Epithelial cell of prostate (primary cell): Measurements from ENCODE around the gene HARS1.
A peak's percentile ranks its signal among the peaks of the same experiment; 100 is the strongest.
"Not testable (repeated sequence)": the region's sequence is repeated elsewhere in the genome, so short reads cannot be mapped to it uniquely, and the experiment has no call there.

ENCODE experiments used
- DNase-seq: peaks from one replicate; pipeline ENCODE4 v3.0.0-alpha.2; 2011; ENCODE audit warnings: low read depth, low spot score
- H3K27ac ChIP-seq: fragments of 450-650 bp; 2 replicates; pipeline ENCODE4 v1.5.1; 2017; ENCODE audit warnings: mild to moderate bottlenecking

HARS1 gene

DNA sequence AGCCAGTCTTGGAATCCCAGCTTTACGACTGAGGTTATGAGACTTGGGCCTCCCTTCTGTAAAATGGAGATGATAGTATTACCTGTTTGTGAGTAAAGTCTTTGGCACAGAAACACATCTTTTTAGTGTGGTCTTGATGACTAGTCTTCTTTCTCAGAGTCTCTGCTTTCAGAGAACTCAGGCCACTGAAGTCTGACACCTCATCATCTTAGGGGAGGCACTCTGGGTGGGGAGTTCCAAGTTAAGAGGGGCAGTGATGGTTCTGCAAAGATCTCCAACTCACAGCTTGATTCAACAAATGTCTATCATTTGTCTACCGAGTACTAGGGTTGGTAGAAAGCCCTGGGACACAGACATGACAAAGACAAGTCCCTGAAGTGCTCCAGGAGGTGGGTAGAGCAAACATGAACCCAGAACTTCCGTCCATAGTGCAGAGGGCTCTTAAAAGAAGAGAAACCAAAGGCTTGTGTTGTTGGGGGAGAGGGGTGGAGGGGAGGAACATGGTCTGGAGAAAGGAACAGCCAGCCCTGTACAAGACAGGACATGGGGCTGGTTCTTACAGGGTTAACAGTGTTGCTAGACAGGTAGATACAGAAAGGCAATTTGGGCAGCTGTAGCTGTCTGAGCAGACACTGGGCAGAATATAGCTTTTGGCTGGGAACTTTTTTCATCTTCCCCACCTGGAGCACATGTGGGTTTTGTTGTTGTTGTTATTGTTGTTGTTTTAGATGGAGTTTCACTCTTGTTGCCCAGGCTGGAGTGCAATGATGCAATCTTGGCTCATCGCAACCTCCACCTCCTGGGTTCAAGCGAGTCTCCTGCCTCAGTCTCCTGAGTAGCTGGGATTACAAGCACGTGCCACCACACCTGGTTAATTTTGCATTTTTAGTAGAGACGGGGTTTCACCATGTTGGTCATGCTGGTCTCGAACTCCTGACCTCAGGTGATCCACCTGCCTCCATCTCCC lies 55.6 kb downstream of the HARS1 start:
- no peak for DNase-seq
- H3K27ac ChIP-seq = no peak overlapping the region

- no peak overlapping the region for H3K27ac ChIP-seq
- DNase-seq = no peak
Measured at GRCh38 chr5:140634103-140634502, 57.1 kb downstream of the HARS1 start.

DNA sequence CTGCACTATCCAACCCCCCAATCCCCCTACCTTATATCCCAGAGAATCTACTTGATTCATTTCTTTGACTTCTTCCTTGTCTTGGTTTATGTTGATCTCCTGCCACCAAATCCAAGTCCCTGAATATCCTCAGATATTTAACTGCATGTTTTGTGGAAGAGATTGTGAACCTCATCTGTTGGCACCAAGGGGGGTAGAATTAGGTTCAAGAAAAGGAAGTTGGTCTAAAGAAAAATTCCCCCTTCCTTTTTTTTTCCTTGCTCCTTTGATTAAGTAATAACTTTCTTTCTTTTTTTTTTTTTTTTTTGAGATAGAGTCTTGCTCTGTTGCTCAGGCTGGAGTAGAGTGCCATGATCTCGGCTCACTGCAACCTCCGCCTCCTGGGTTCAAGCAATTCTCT lies 57.7 kb downstream of the HARS1 start:
- no peak overlapping the region for H3K27ac ChIP-seq
- no peak for DNase-seq

GRCh38 chr5:140633021-140633471 lies 58.1 kb downstream of the HARS1 start, which contains the start of gene CD14:
Gene CD14 (minus strand): TSS chr5:140633175. CDS start chr5:140633071, 104 bp downstream.
- H3K27ac ChIP-seq = no peak within 1 kb of the TSS
- DNase-seq = no peak

DNA sequence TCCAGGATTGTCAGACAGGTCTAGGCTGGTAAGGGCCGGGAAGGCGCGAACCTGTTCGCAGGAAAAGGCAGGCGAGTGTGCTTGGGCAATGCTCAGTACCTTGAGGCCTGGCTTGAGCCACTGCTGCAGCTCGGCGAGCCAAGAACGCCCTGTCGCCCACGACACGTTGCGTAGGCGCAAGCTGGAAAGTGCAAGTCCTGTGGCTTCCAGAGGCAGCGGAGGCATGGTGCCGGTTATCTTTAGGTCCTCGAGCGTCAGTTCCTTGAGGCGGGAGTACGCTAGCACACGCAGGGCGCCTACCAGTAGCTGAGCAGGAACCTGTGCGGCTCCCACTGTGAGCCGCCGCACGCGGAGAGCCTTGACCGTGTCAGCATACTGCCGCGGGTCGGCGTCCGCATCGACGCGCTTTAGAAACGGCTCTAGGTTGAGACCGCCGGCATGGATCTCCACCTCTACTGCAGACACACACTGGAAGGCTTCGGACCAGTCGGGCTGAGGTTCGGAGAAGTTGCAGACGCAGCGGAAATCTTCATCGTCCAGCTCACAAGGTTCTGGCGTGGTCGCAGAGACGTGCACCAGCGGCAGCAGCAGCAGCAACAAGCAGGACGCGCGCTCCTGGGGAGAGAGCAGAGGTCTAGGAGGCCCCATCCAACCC lies 58.7 kb downstream of the HARS1 start:
- no peak for DNase-seq
- no peak overlapping the region for H3K27ac ChIP-seq

DNA sequence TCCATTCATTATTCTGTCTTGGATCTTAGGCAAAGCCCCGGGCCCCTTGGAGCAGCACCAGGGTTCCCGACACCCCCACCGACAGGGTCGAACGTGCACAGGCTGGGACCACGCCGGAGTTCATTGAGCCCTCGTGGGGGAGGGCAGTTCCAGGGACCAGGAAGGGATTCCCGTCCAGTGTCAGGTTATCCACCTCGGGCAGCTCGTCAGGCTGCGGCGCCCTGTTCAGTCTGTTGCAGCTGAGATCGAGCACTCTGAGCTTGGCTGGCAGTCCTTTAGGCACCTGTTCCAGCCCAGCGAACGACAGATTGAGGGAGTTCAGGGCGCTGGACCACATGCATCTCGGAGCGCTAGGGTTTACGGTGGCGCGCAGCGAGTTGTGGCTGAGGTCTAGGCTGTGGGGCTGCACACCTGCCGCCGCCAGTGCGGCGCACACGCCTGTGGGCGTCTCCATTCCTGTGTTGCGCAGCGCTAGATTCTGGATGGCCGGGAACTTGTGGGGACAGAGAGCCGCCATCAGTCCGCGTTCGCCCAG lies 59.3 kb downstream of the HARS1 start:
- DNase-seq = no peak
- no peak overlapping the region for H3K27ac ChIP-seq

DNA sequence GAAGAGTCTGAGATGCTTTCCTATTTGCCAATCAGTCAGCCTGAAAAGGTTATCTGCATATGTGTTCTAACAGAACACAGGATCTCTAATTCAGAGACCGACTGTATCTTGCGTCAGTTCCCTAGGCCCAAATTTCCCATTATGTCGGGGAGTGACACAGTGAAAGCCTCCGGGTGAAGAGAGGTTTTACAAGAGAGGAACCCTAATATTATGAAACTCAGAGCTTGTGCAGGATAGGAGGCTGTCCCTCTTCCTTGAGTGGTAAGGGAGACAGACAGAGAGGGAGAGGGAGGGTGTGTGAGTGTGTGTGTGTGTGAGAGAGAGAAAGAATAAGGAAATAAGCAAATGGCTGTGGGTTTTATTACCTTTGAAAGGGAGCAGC lies 60.1 kb downstream of the HARS1 start:
- no peak overlapping the region for H3K27ac ChIP-seq
- no peak for DNase-seq

- no peak for DNase-seq
- H3K27ac ChIP-seq = peak overlapping the region; percentile 4
Measured at GRCh38 chr5:140630292-140631035, 60.7 kb downstream of the HARS1 start.

- H3K27ac ChIP-seq = no peak overlapping the region
- DNase-seq = no peak
Measured at GRCh38 chr5:140628711-140629110, 62.5 kb downstream of the HARS1 start.

DNA sequence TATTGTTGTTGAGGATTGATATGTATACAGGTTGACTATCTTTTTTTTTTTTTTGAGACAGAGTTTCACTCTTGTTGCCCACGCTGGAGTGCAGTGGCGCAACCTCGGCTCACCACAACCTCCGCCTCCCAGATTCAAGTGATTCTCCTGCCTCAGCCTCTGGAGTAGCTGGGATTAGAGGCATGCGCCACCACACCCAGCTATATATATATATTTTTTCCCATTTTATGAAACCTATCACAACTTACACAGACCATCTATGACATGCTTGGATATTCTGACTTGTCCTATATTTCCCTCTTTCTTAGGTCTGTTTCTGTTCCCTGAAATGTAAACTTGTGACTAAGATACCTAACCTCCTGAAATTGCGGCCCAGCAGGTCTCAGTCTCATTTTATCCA lies 63.2 kb downstream of the HARS1 start:
- H3K27ac ChIP-seq = no peak overlapping the region
- no peak for DNase-seq

DNA sequence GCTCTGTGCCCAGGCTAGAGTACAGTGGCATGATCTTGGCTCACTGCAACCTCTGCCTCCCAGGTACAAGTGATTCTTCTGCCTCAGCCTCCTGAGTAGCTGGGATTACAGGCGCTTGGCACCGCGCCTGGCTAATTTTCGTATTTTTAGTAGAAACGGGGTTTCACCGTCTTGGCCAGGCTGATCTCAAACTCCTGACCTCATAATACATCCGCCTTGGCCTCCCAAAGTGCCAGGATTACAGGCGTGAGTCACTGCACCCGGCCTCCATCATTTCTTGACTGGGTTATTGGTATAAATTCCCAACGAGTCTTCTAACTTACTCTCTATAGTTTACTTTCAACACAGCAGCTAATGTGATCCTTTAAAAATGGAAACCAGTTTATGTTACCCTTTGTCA lies 66.3 kb downstream of the HARS1 start:
- not testable (repeated sequence) for DNase-seq

More for the DNA sequence above, 66.3 kb downstream of the HARS1 start:
- H3K27ac ChIP-seq = not testable (repeated sequence)
